ENCODE results near the gene BCORL1.
A peak's percentile ranks its signal among the peaks of the same experiment; 100 is the strongest.

The BCORL1 gene

GRCh38 chrX:130027569-130027968 lies 45.1 kb downstream of the BCORL1 start:
- DNase-seq (ENCODE audit: low read depth), result no peak
- TF ChIP-seq CTCF (conservative IDR thresholded peaks at IDR 0.05; ENCODE audit: control insufficient read depth, insufficient read depth, low read depth, low read length), result no peak
- H3K4me3 ChIP-seq (ENCODE audit: control insufficient read depth, low read depth, low read length), result no peak overlapping the region

GRCh38 chrX:130028196-130028595 lies 45.8 kb downstream of the BCORL1 start:
- H3K4me3 ChIP-seq (ENCODE audit: control insufficient read depth, low read depth, low read length), result no peak overlapping the region
- peak; percentile 72 for TF ChIP-seq CTCF (conservative IDR thresholded peaks at IDR 0.05; ENCODE audit: control insufficient read depth, insufficient read depth, low read depth, low read length)
- peak; percentile 61 for DNase-seq (ENCODE audit: low read depth)

- DNase-seq (ENCODE audit: low read depth), result no peak
- TF ChIP-seq CTCF (conservative IDR thresholded peaks at IDR 0.05; ENCODE audit: control insufficient read depth, insufficient read depth, low read depth, low read length), result no peak
- no peak overlapping the region for H3K4me3 ChIP-seq (ENCODE audit: control insufficient read depth, low read depth, low read length)
These were observed 48.4 kb downstream of the BCORL1 start for GRCh38 chrX:130030826-130031225.

- TF ChIP-seq CTCF (conservative IDR thresholded peaks at IDR 0.05; ENCODE audit: control insufficient read depth, insufficient read depth, low read depth, low read length), result no peak
- no peak overlapping the region for H3K4me3 ChIP-seq (ENCODE audit: control insufficient read depth, low read depth, low read length)
- DNase-seq (ENCODE audit: low read depth), result no peak
These were observed 50.1 kb downstream of the BCORL1 start for GRCh38 chrX:130032552-130032951.

- H3K4me3 ChIP-seq (ENCODE audit: control insufficient read depth, low read depth, low read length), result no peak overlapping the region
- TF ChIP-seq CTCF (conservative IDR thresholded peaks at IDR 0.05; ENCODE audit: control insufficient read depth, insufficient read depth, low read depth, low read length), result no peak
- no peak for DNase-seq (ENCODE audit: low read depth)
These were observed 51.7 kb downstream of the BCORL1 start for GRCh38 chrX:130034178-130034577.

- TF ChIP-seq CTCF (conservative IDR thresholded peaks at IDR 0.05; ENCODE audit: control insufficient read depth, insufficient read depth, low read depth, low read length), result no peak
- no peak for DNase-seq (ENCODE audit: low read depth)
- no peak overlapping the region for H3K4me3 ChIP-seq (ENCODE audit: control insufficient read depth, low read depth, low read length)
These were observed 57.4 kb downstream of the BCORL1 start for GRCh38 chrX:130039847-130040246.

GRCh38 chrX:130047416-130047815 lies 65.0 kb downstream of the BCORL1 start:
- DNase-seq (ENCODE audit: low read depth), result no peak
- no peak overlapping the region for H3K4me3 ChIP-seq (ENCODE audit: control insufficient read depth, low read depth, low read length)
- no peak for TF ChIP-seq CTCF (conservative IDR thresholded peaks at IDR 0.05; ENCODE audit: control insufficient read depth, insufficient read depth, low read depth, low read length)
